ENCODE measurements around the gene PRPS1L1. TPM values are rescaled to one million over a fixed set of nuclear protein-coding genes. Genes with fewer than 3 reads are reported as not detected.

PRPS1L1 gene
- total and polyA plus RNA-seq, 2 of the 8 experiments (the other 6 are each of a cell fraction or from before 2014, with no cell fraction given) = not detected

GRCh38 chr7:18030758-18031157, 3.1 kb upstream of the PRPS1L1 start:
- H3K18ac ChIP-seq (ENCODE audit: extremely low read depth, low read length) = no peak overlapping the region
- no peak overlapping the region for H4K8ac ChIP-seq (ENCODE audit: extremely low read depth, insufficient read depth, low read length)
- H2BK12ac ChIP-seq (ENCODE audit: low read depth, low read length) = no peak overlapping the region
- H3K36me3 ChIP-seq (ENCODE audit: control insufficient read depth in 2 of 4, insufficient read depth in 4 of 4, low read length in 3 of 4) = no peaks in the 10 kb centered on the region
- no peaks in the 10 kb centered on the region for H3K4me1 ChIP-seq (replicated peaks in 1 of 4; ENCODE audit: control insufficient read depth in 3 of 4, insufficient read depth in 4 of 4, low read length in 3 of 4)
- H2BK20ac ChIP-seq (ENCODE audit: low read length) = no peak overlapping the region
- H3K79me2 ChIP-seq (ENCODE audit: control insufficient read depth in 1 of 2, insufficient read depth in 2 of 2, low read length in 2 of 2) = no peaks in the 10 kb centered on the region
- TF ChIP-seq ATF2 (IDR thresholded peaks at IDR 0.05; ENCODE audit: low read length) (no peak), TEAD4 (IDR thresholded peaks at IDR 0.05; ENCODE audit: low read depth, low read length) (no peak), EP300 (IDR thresholded peaks at IDR 0.05; ENCODE audit: borderline replicate concordance in 1 of 2, low read depth in 2 of 2, low read length in 2 of 2) (no peak), SAP30 (IDR thresholded peaks at IDR 0.05; ENCODE audit: insufficient read depth, insufficient replicate concordance, low read length) (no peak), BACH1 (IDR thresholded peaks at IDR 0.05; ENCODE audit: low read length) (no peak)
- no peak overlapping the region for H3K4me3 ChIP-seq (ENCODE audit: extremely low read depth in 1 of 4, insufficient read depth in 2 of 4, low read depth in 3 of 4, low read length in 4 of 4)
- WGBS, 2 experiments (ENCODE audit: extremely low coverage in 1 of 2, insufficient coverage in 1 of 2, insufficient read length in 1 of 2, insufficient replicate concordance in 2 of 2, low coverage in 1 of 2, low lambda C conversion rate in 2 of 2, missing lambda C conversion rate in 1 of 2) = 82% methylated on average over 1 of the region's 1 CpG; no CpG with 5 or more reads in 1 of the 2 experiments
- no peak overlapping the region for H3K23ac ChIP-seq (ENCODE audit: insufficient read length)
- H2AK5ac ChIP-seq (ENCODE audit: low read depth, low read length) = no peak overlapping the region
- H4K91ac ChIP-seq (replicated peaks; ENCODE audit: insufficient read length, low read length) = no peak overlapping the region
- H3K4me2 ChIP-seq (ENCODE audit: insufficient read depth in 1 of 2, low read depth in 2 of 2, low read length in 2 of 2) = no peak overlapping the region
- no peaks in the 10 kb centered on the region for H3K23me2 ChIP-seq (ENCODE audit: low read depth, low read length)
- no peak overlapping the region for H2BK120ac ChIP-seq (replicated peaks; ENCODE audit: low read depth, low read length)
- no peaks in the 10 kb centered on the region for H3K9me3 ChIP-seq (ENCODE audit: insufficient read depth in 2 of 2, low read depth in 1 of 2, low read length in 1 of 2)
- FAIRE-seq = no peak
- ChIA-PET POLR2A (ENCODE audit: partially characterized antibody) (no interaction called here), CTCF (ENCODE audit: partially characterized antibody) (interaction anchor here (1.2 to 1.6 kb wide), 3 partner anchors 38 to 321 kb away, joined by 3 to 4 read pairs (median 3); no protein-coding TSS in a partner anchor)
- H2AFZ ChIP-seq (ENCODE audit: low read length) = no peak overlapping the region
- H4K5ac ChIP-seq (ENCODE audit: insufficient read length, low read depth, low read length) = no peak overlapping the region
- no peak overlapping the region for H2BK5ac ChIP-seq (ENCODE audit: low read depth, low read length)
- no peak overlapping the region for H3K9ac ChIP-seq (replicated peaks in 1 of 4; ENCODE audit: extremely low read depth in 1 of 4, low read depth in 3 of 4, low read length in 3 of 4)
- no peak overlapping the region for H3K56ac ChIP-seq (replicated peaks; ENCODE audit: insufficient read length, low read depth, low read length)
- no peak overlapping the region for H3K14ac ChIP-seq (ENCODE audit: insufficient read length)
- H3K4ac ChIP-seq (replicated peaks; ENCODE audit: insufficient read length, low read depth, low read length) = no peak overlapping the region
- no peaks in the 10 kb centered on the region for H3K27me3 ChIP-seq (replicated peaks in 1 of 4; ENCODE audit: control insufficient read depth in 3 of 4, extremely low read depth in 1 of 4, insufficient read depth in 3 of 4, low read length in 3 of 4)
- H3K27ac ChIP-seq (ENCODE audit: low read depth, low read length) = no peak overlapping the region
- DNase-seq (ENCODE audit: low read depth in 1 of 2, low spot score in 2 of 2) = no peak
- H3K79me1 ChIP-seq (ENCODE audit: low read depth, low read length) = no peaks in the 10 kb centered on the region
- H2BK15ac ChIP-seq (ENCODE audit: low read length) = no peak overlapping the region
- H4K20me1 ChIP-seq (replicated peaks in 1 of 2; ENCODE audit: control insufficient read depth in 1 of 2, insufficient read depth in 2 of 2, low read length in 2 of 2) = no peaks in the 10 kb centered on the region
